Activated CD8-positive, alpha-beta T cell treated with anti-CD3 and anti-CD28 coated beads, Interleukin-2, amount 10 ng/mL, durations not matched to agents 7 days and 5 days (primary cell): ENCODE measurements around the gene SDSL. TPM values are rescaled to one million over a fixed set of nuclear protein-coding genes. Genes with fewer than 3 reads are reported as not detected.

ENCODE experiments used
- ATAC-seq: fragments of 150-1000 bp; cut with Tn5 transposase; one replicate; pipeline ENCODE4 v1.10.0; 2021; ENCODE audit warnings: moderate library complexity
- CTCF ChIA-PET: fragments of 350-600 bp; sonication (Branson Sonifier 250); formaldehyde crosslinking; loops from one replicate; lab custom pipeline; 2021; ENCODE audit warnings: antibody characterized with exemption; lab: Charles Lee
- POLR2A ChIA-PET: fragments of 350-600 bp; sonication (Branson Sonifier 250); formaldehyde crosslinking; loops from one replicate; lab custom pipeline; 2021; ENCODE audit warnings: antibody characterized with exemption; lab: Charles Lee
- DNase-seq: peaks from one replicate; pipeline ENCODE4 v3.0.0-alpha.2; 2020
- H3K27ac Mint-ChIP-seq: one replicate; pipeline ENCODE4 v1.8.0; 2021; ENCODE audit warnings: mild to moderate bottlenecking, mixed read lengths
- H3K27me3 Mint-ChIP-seq: one replicate; pipeline ENCODE4 v1.8.0; 2021; ENCODE audit warnings: low read depth, mixed read lengths
- H3K36me3 Mint-ChIP-seq: one replicate; pipeline ENCODE4 v1.8.0; 2021; ENCODE audit warnings: low read depth, mixed read lengths
- H3K4me1 Mint-ChIP-seq: one replicate; pipeline ENCODE4 v1.8.0; 2021; ENCODE audit warnings: low read depth, mixed read lengths
- H3K4me3 Mint-ChIP-seq: one replicate; pipeline ENCODE4 v1.8.0; 2021; ENCODE audit warnings: mild to moderate bottlenecking, mixed read lengths
- H3K9me3 Mint-ChIP-seq: one replicate; pipeline ENCODE4 v1.8.0; 2022; ENCODE audit warnings: mixed read lengths; ENCODE audit not compliant: insufficient read depth
- total RNA-seq, 2 experiments: library from RNA; stranded (reverse); gene quantifications; one replicate each; pipeline ENCODE4 v1.2.3, GENCODE V29; 2021

Gene SDSL
- total RNA-seq, 2 experiments from 2014 or later, result 0.37 to 0.39 TPM

DNA sequence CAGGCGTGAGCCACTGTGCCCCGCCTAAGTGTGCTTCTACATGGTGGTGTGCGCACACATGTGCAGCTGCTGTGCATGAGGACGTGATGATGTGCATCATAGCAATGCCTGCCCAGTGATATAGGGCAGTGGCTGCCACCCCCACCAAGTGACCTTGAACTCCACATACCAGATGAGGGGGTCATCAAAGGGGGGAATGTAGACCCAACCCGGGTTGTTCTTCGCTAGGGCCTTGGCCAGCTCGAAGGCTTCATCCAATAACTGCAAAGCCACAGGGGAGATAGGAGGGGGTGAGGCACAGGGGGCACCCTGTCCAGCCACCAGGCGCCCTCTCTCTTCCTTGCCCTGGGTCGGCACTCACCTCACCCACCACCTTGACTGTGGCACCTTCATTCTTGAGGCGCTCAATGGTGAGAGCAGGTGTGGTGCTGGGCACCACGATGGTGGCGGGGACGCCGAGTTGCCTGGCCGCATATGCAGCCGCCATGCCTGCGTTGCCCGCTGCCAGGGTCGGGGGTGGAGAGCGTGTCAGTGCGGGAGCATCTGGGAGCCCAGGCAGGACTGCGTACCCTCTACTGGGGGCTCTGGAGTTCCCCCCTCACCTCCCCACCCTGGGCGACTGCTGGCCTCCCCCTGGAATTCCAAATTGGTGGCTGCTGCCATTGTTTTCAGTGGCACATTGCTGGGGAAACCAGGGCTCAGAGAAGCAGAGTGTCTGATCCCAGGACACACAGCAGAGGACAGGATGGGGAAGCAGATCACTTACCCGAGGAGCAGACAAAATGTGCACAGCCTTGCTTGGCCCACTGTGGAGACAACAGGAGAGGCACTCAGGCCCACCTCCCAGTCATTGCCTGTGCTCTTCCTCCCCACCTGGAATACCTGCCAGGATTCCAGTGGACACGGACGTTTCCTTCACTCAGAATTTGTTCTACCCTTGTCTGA lies 23.6 kb upstream of the SDSL start:
- H3K27ac Mint-ChIP-seq, result no peak overlapping the region
- no peaks in the 10 kb centered on the region for H3K36me3 Mint-ChIP-seq
- no peaks in the 10 kb centered on the region for H3K4me1 Mint-ChIP-seq
- H3K9me3 Mint-ChIP-seq, result no peaks in the 10 kb centered on the region
- H3K4me3 Mint-ChIP-seq, result no peak overlapping the region
- POLR2A ChIA-PET, result no interaction called here
- H3K27me3 Mint-ChIP-seq, result no peaks in the 10 kb centered on the region
- no peak for DNase-seq
- no peak for ATAC-seq
- CTCF ChIA-PET, result no interaction called here

DNA sequence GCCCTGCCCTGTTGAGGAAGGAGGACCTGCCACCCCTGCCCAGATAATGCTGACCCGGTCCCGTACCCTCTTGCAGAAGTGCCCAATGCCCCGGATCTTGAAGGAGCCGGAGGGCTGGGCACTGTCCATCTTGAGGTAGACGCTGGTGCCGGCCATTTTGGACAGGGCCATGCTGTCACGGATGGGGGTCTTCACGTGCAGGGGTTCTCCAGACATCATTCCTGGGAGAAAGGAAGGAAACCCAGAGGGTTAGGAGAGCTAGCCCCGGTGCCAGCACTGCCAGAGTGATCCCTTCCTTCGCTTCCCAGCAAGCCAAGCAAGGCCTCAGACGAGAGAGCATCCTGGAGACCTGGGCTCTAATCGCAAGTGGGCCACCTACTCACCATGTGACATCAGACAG lies 22.7 kb upstream of the SDSL start:
- peaks cover 2% of the 10 kb centered on the region for H3K27me3 Mint-ChIP-seq
- H3K9me3 Mint-ChIP-seq, result no peaks in the 10 kb centered on the region
- H3K27ac Mint-ChIP-seq, result no peak overlapping the region
- CTCF ChIA-PET, result no interaction called here
- ATAC-seq (no peak), DNase-seq (no peak)
- POLR2A ChIA-PET, result no interaction called here
- H3K36me3 Mint-ChIP-seq, result no peaks in the 10 kb centered on the region
- H3K4me1 Mint-ChIP-seq, result no peaks in the 10 kb centered on the region
- no peak overlapping the region for H3K4me3 Mint-ChIP-seq

DNA sequence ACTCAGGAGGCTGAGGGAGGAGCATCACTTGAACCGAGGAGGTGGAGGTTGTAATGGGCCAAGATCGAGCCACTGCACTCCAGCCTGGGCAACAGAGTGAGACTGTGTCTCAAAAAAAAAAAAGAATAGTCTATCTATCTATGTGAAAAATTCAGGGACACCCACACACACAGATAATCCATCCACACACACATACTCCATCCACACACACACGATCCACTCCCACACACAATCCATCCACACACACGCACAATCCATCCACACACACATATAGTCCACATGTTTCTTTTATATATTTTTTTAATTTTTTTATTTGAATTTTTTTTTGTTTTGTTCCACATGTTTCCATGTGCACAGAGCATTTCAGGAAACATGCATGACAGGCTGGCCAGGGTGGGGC lies 21.8 kb upstream of the SDSL start:
- no peak overlapping the region for H3K27ac Mint-ChIP-seq
- no peak overlapping the region for H3K4me3 Mint-ChIP-seq
- DNase-seq (no peak), ATAC-seq (no peak)
- peaks cover 4% of the 10 kb centered on the region for H3K27me3 Mint-ChIP-seq
- ChIA-PET POLR2A (no interaction called here), CTCF (no interaction called here)
- no peaks in the 10 kb centered on the region for H3K4me1 Mint-ChIP-seq
- no peaks in the 10 kb centered on the region for H3K9me3 Mint-ChIP-seq
- H3K36me3 Mint-ChIP-seq, result no peaks in the 10 kb centered on the region

DNA sequence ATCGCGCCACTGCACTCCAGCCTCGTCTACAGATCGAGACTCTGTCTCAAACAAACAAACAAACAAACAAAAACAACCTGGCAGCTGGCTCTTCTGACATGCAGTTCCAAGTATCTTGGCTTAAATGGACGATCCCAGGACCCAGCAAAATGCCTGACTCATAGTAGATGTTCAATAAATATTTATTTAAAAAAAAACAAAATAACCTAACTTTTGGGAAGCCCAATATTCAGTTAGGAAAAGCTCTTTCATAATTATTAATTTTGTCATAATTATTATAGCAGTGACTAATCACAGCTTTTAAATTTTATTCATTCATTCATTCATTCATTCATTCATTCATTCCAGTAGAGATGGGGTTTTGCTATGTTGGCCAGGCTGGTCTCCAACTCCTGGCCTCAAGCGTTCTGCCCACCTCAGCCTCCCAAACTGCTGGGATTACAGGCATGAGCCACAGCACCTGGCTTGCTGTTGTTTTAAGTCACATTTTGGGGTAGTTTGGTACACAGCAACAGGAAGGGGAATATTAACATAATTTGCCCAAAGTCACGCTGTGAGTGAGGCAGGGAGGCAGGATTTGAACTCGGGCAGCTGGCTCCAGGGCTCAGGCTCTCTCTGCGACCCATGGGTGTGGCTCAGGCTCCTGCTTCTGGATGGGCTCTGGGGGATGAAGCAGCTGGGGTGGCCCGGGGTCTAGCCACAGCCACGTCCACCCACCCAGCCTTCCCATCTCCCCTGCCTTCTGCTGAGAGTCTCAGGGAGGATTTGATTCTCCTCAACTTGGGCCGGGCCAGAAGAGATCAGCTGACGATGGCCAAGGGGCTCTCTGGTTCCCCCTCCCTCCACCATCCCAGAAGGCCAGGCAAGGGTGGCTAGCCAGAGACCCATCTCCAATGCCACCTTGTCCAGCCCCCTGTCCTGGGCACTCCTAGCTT lies 20.8 kb upstream of the SDSL start:
- ChIA-PET CTCF (no interaction called here), POLR2A (no interaction called here)
- H3K4me3 Mint-ChIP-seq, result no peak overlapping the region
- ATAC-seq (no peak), DNase-seq (no peak)
- no peaks in the 10 kb centered on the region for H3K36me3 Mint-ChIP-seq
- H3K4me1 Mint-ChIP-seq, result no peaks in the 10 kb centered on the region
- peaks cover 11% of the 10 kb centered on the region for H3K27me3 Mint-ChIP-seq
- H3K27ac Mint-ChIP-seq, result no peak overlapping the region
- H3K9me3 Mint-ChIP-seq, result no peaks in the 10 kb centered on the region

DNA sequence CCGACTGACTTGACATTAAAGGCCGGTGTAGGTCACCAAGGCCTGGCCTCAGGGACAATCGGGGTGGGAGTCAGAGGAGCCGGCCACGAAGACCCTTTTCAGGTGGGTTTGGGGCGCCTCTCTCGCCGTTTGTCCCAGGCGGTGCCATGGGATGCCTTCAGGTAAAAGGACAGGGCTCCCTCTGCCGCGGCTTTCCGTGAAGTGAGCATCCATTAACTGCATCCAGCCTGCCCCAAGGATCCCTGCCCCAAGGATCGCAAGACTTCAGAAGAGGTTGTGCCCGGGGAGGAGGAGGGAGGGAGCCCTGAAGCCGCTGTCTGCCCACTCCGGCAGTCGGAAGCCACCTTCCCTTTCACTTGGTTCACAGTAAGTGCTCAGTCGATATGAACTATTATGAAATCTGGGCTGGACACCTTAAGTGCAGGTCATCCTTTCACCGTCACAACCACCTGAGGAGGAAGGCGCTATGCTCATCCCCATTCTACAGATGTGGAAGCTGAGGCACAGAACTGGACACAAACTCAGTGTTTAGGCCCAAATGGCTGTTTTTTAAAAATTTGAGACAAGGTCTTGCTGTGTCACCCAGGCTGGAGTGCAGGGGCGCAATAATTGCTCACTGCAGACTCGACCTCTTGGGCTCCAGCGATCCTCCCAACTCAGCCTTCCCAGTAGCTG lies 19.5 kb upstream of the SDSL start:
- ChIA-PET CTCF (no interaction called here), POLR2A (no interaction called here)
- no peak for ATAC-seq
- no peak for DNase-seq
- Mint-ChIP-seq H3K27me3 (peaks cover 15% of the 10 kb centered on the region), H3K27ac (no peak overlapping the region), H3K4me3 (no peak overlapping the region), H3K4me1 (no peaks in the 10 kb centered on the region), H3K36me3 (no peaks in the 10 kb centered on the region), H3K9me3 (no peaks in the 10 kb centered on the region)

DNA sequence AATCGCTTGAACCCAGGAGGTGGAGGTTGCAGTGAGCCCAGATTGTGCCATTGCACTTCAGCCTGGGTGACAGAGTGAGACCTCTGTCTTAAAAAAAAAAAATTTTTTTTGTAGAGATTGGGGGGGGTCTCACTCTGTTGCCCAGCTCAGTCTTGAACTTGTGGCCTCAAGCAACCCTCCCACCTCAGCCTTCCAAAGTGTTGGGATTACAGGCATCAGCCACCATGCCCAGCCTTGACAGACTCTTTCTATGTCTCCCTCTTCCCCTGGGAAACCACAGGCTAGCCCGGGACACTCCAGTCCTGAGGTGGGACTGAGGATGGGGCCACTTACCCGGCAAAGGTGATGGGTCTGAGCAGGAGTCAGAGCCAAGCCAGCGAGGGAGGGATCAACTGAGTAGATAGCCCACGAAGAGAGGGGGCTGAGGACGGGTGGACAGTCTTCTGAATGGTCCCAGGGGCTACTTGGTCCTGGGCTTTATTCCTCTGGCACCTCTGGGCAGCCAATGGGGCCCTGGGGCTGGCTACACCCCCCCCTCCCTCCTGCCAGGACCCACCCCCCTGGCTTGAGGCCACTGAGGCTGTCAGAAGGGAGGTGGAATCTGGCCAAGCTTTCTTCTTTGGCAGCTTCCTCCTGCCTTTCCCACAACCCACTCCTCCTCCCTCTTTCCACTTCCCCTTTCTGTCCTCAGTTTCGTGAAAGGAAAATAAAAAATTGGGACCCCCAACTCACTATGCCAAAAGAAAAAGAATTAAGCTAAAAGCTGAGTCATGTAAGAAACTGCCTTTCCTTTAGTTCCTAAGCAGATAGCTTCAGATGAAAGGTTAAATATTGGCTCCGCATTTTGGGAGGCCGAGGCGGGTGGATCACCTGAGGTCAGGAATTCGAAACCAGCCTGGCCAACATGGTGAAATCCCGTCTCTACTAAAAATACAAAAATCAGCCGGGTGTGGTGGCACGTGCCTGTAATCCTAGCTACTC lies 18.5 kb upstream of the SDSL start, which contains the start of gene SDS:
Gene SDS (minus strand): TSS at position 453 of the 981 bp plus-strand sequence. CDS start 4,179 bp downstream, outside the sequence.
- no peaks in the 10 kb centered on the region for H3K4me1 Mint-ChIP-seq
- ChIA-PET POLR2A (no interaction called here), CTCF (interaction anchor here (1.2 kb wide), 1 partner anchor 22 kb away, joined by 4 read pairs; no protein-coding TSS in a partner anchor)
- DNase-seq (no peak), ATAC-seq (no peak)
- H3K36me3 Mint-ChIP-seq, result no peaks in the 10 kb centered on the region
- no peak within 1 kb of the TSS for H3K27ac Mint-ChIP-seq
- H3K9me3 Mint-ChIP-seq, result no peaks in the 10 kb centered on the region
- H3K27me3 Mint-ChIP-seq, result peaks cover 15% of the 10 kb centered on the region
- H3K4me3 Mint-ChIP-seq, result no peak within 1 kb of the TSS

DNA sequence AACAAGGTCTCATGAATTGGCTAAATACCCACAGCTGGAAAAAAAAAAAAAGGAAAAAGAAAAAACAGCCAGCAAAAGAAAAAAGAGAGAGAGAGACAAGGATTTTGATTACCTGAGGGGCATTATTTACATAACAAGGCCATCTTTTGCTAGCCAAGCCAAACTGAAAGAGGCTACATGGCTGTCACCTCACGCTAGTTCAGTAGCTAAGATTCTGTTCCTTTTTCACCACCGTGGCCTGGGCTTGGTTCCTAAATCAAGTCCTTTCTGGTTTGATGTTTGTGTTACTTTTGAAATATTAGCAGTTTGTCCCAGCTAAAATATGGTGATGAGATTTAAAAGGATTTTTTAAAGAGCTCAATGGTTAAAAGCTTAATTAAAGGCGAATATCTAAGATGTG lies 16.5 kb upstream of the SDSL start:
- CTCF ChIA-PET, result interaction anchor here (0.7 kb wide), 1 partner anchor 238 kb away, joined by 4 read pairs; no protein-coding TSS in a partner anchor
- peaks cover 15% of the 10 kb centered on the region for H3K27me3 Mint-ChIP-seq

DNA sequence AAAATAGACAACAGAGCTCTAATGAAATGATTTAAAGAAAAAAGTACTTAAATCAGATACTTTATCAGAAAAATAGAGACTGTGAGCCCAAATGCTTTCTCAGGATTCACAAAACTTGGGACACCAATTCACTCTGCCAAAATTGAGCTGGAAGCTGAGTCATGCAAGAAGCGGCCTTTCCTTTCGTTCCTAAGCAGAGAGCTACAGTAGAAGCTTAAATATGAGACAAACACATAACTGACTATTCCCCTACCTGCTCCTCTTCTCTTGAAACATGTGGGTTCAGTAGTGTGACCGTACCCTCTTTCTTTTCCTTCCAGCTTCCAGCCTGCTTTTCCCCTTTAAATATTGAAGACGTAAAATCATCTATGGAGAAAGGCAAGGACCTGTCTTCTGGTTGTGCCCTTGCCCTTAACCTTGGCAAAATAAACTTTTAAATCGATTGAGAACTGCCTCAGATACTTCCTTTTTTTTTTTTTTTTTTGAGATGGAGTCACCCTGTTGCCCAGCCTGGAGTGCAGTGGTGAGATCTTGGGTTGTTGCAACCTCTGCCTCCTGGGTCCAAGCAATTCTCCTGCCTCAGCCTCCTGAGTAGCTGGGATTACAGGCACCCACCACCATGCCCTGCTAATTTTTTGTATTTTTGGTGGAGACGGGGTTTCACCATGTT lies 14.1 kb upstream of the SDSL start:
- H3K4me3 Mint-ChIP-seq, result no peak overlapping the region
- ATAC-seq (no peak), DNase-seq (no peak)
- H3K9me3 Mint-ChIP-seq, result no peaks in the 10 kb centered on the region
- H3K36me3 Mint-ChIP-seq, result no peaks in the 10 kb centered on the region
- ChIA-PET POLR2A (no interaction called here), CTCF (interaction anchor here (1.4 kb wide), 1 partner anchor 18 kb away, joined by 5 read pairs; no protein-coding TSS in a partner anchor)
- no peak overlapping the region for H3K27ac Mint-ChIP-seq
- peaks cover 15% of the 10 kb centered on the region for H3K27me3 Mint-ChIP-seq
- H3K4me1 Mint-ChIP-seq, result no peaks in the 10 kb centered on the region

More for the DNA sequence above, 16.5 kb upstream of the SDSL start:
- H3K4me1 Mint-ChIP-seq, result no peaks in the 10 kb centered on the region
- no peaks in the 10 kb centered on the region for H3K36me3 Mint-ChIP-seq
- POLR2A ChIA-PET, result no interaction called here
- DNase-seq (no peak), ATAC-seq (no peak)
- H3K27ac Mint-ChIP-seq, result no peak overlapping the region
- no peak overlapping the region for H3K4me3 Mint-ChIP-seq
- no peaks in the 10 kb centered on the region for H3K9me3 Mint-ChIP-seq

DNA sequence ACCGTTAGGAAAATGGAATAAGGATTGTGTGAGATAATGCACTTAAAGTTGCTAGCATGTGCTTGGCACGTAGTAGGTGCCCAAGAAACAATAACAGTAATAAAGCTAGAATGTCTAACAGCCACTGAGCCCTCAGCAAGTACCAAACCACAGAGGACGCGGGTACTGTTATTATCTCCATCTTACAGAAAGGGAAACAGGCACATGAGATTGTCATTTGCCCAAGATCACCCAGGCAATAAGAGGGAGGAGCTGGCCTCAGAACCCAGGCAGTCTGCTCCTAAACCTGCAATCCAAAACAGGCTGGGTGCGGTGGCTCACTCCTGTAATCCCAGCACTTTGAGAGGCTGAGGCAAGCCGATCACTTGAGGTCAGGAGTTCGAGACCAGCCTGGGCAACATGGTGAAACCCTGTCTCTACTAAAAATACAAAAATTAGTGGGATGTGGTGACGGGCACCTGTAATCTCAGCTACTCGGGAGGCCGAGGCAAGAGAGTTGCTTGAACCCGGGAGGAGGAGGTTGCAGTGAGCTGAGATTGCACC lies 13.4 kb upstream of the SDSL start:
- Mint-ChIP-seq H3K4me3 (no peak overlapping the region), H3K36me3 (no peaks in the 10 kb centered on the region), H3K9me3 (no peaks in the 10 kb centered on the region), H3K27me3 (peaks cover 15% of the 10 kb centered on the region), H3K4me1 (no peaks in the 10 kb centered on the region), H3K27ac (no peak overlapping the region)
- ChIA-PET POLR2A (no interaction called here), CTCF (no interaction called here)
- ATAC-seq (no peak), DNase-seq (no peak)

DNA sequence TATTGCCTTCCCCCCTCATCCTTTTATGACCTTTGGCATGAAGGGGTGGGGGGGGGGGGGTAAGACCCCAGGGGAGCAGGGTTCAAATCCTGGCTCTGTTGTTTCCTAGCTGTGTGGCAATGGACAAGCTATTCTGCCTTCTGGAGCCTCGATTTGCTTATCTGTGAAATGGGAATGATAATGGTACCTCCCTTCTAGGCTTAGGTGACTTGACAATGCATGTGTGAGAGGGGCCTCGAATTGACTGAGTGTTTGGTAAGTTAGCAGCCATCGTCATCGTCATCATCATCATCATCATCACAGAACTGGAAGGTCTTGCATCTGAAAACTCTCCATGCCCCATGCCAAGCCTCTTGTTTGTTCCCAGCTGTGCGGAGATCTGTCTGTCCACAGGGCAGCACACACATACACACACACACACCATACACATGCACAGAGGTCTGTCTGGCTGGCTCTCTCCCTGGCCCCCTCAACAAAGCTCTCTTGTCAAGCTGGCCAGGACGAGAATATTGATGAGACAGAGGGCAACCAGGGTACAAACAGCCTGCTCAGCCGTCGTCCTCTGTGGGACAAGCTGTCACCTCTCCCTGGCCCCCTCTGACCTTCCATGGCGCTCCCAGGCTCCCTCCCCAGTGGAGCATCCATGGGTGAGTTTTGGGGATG lies 12.6 kb upstream of the SDSL start:
- DNase-seq (no peak), ATAC-seq (no peak)
- Mint-ChIP-seq H3K9me3 (no peaks in the 10 kb centered on the region), H3K36me3 (no peaks in the 10 kb centered on the region), H3K27me3 (peaks cover 13% of the 10 kb centered on the region), H3K4me3 (no peak overlapping the region), H3K4me1 (no peaks in the 10 kb centered on the region), H3K27ac (no peak overlapping the region)
- ChIA-PET POLR2A (no interaction called here), CTCF (no interaction called here)
